GM21447 (cell line): ENCODE data around the gene AHRR.
"Not testable (repeated sequence)": the region's sequence is repeated elsewhere in the genome, so short reads cannot be mapped to it uniquely, and the experiment has no call there.

ENCODE experiments used
- ATAC-seq: cut with Tn5 transposase; IDR thresholded peaks from one replicate; pipeline ENCODE4 v1.9.1; 2021; ENCODE audit not compliant: unreplicated experiment

Gene AHRR

GRCh38 chr5:305050-305449, 16.5 kb upstream of the AHRR start:
- no peak for ATAC-seq

- ATAC-seq: no peak
Observed at GRCh38 chr5:305459-305858, 16.1 kb upstream of the AHRR start.

- ATAC-seq: no peak
Observed at GRCh38 chr5:306011-306805, 15.3 kb upstream of the AHRR start.

GRCh38 chr5:307306-307705, 14.2 kb upstream of the AHRR start:
- no peak for ATAC-seq

- ATAC-seq: no peak
Observed at GRCh38 chr5:307794-308579, 13.5 kb upstream of the AHRR start.

GRCh38 chr5:308672-309271, 12.7 kb upstream of the AHRR start:
- ATAC-seq: no peak

GRCh38 chr5:309831-310230, 11.7 kb upstream of the AHRR start:
- not testable (repeated sequence) for ATAC-seq

- ATAC-seq: no peak
Observed at GRCh38 chr5:310516-310915, 11.0 kb upstream of the AHRR start.

- no peak for ATAC-seq
Observed at GRCh38 chr5:310941-311434, 10.5 kb upstream of the AHRR start.

GRCh38 chr5:311963-312362, 9.6 kb upstream of the AHRR start:
- no peak for ATAC-seq

GRCh38 chr5:312845-313244, 8.7 kb upstream of the AHRR start:
- ATAC-seq: no peak

- no peak for ATAC-seq
Observed at GRCh38 chr5:313265-313664, 8.2 kb upstream of the AHRR start.

- no peak for ATAC-seq
Observed at GRCh38 chr5:313806-314376, 7.6 kb upstream of the AHRR start.

GRCh38 chr5:314676-315487, 6.6 kb upstream of the AHRR start:
- ATAC-seq: no peak

- ATAC-seq: no peak
Observed at GRCh38 chr5:315488-316209, 5.9 kb upstream of the AHRR start.

- ATAC-seq: peak; percentile 12
Observed at GRCh38 chr5:316210-317085, 5.1 kb upstream of the AHRR start.

GRCh38 chr5:317086-317811, 4.3 kb upstream of the AHRR start:
- peak; percentile 61 for ATAC-seq

GRCh38 chr5:318341-318897, 3.1 kb upstream of the AHRR start:
- no peak for ATAC-seq
